Right ventricle myocardium superior (tissue), 1 donor: ENCODE measurements around the gene RNLS. TPM values are rescaled to one million over a fixed set of nuclear protein-coding genes. Genes with fewer than 3 reads are reported as not detected.

Source experiments
- total RNA-seq: library from RNA; stranded (reverse); fragmentation: NEBNext Ultra II Directional; extraction: Animal tissue kit (Norgen Biotek cat#: 25700); gene quantifications from one replicate; pipeline ENCODE4 v1.2.1, GENCODE V29; 2021
- donor health status: DM: no; HTN: yes; CAD: no; lungs with severe emphysema.

RNLS gene
- total RNA-seq, 1 donor from 2014 or later: 22.5 TPM

Other genes with a start within 250 kb of the RNLS start
- not detected for gene LIPJ, start 3.4 kb upstream of the RNLS start, total RNA-seq
- gene LIPF, start 81.1 kb upstream of the RNLS start, total RNA-seq: not detected
- gene LIPK, start 122.9 kb upstream of the RNLS start, total RNA-seq: not detected
- not detected for gene LIPN, start 176.7 kb upstream of the RNLS start, total RNA-seq
- gene LIPM, start 219.4 kb upstream of the RNLS start, total RNA-seq: not detected